GM12865 (cell line): ENCODE data around the gene TMUB1.
A peak's percentile ranks its signal among the peaks of the same experiment; 100 is the strongest.

Source experiments
- DNase-seq: peaks from one replicate; pipeline ENCODE4 v3.0.0; 2010; ENCODE audit warnings: low read depth
- H3K4me3 ChIP-seq: 2 replicates; pipeline ENCODE4 v1.5.1; 2011; ENCODE audit warnings: mild to moderate bottlenecking, low read depth, low read length, control low read depth
- CTCF ChIP-seq: IDR thresholded peaks from 2 replicates; pipeline ENCODE4 v1.5.1; 2011; ENCODE audit warnings: low read length, control low read depth, low read depth, inconsistent platforms; ENCODE audit not compliant: insufficient read depth; ENCODE audit errors: missing control alignments

The TMUB1 gene

DNA sequence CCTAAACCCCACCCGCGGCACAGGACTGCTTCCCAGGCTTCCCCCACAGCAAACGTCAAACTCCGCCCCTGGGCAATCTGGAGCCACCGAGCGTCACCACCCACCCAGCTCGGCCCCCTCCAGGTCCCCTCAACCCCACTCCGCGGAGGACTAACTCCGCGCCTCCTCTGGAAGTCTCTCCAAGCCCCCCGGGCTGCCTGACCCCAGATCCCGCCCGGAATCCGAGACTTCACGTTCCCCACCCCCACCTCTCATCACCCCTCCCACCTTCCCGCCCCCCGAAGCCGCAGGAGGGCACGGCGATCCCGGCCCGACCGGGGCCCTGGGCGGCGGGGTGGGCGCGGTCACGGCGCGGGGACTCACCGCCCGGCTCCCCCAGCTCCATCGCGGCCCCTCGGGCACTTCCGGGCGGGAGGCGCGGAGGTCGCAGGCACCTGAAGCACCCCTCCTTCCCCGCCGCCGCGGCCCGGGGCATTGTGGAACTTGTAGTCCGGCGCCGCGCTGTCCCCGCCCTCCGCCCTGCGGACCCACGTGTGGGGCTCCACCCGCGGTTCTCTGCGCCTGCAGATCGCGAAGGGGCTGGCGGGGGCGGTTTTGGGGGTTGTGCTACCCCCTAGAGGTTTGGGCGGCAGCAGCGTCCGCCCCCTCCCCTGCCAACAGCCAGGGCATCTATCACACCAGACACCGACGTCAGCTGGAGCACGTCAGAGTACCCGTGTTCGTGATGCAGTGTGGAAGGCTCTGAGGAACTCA is at the start of gene TMUB1:
Gene TMUB1 (minus strand): TSS at position 423 of the 753 bp plus-strand sequence. CDS start 930 bp downstream, outside the sequence.
- H3K4me3 ChIP-seq = peak within 1 kb of the TSS; percentile 84
- DNase-seq = peak; percentile 87
- no peak for TF ChIP-seq CTCF

DNA sequence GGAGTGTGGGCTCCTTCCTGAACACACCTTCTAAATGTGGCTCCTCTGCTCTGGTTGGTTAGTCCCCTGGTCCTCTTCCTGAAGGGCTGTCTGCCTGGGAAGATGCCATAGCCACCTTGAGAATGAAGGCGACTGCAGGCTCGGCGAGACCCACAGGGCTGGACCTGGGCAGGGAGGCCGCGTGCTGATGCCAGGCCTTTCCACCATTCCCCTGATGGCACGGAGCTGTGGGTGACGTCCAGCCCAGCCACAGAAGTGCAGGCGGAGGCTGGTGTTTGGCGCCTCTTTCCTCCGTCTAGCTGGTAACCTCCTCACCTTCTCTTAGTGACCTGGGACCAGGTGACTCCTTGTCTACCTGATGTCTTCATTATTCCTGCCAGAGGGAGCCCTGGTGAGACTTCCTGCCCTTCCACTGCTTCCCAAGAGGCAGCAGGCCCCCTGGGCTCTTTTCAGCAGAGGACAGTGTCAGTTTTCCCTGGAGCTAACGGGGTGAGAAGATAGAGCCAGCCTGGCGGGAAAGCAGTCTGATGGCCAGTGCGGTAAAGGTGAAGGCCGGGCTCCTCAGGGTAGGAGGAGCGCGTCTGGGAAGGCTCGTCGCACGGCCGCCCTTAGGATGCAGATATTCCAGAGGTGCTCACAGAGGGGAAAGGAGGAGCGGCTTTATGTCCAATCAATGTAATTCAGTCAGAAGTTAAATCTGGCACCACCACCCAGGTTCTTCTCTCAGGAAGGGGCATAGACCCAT is 49.3 kb upstream of the TMUB1 start:
- no peak for DNase-seq
- no peak overlapping the region for H3K4me3 ChIP-seq
- no peak for TF ChIP-seq CTCF

- DNase-seq = no peak
- no peak overlapping the region for H3K4me3 ChIP-seq
- no peak for TF ChIP-seq CTCF
Measured at GRCh38 chr7:151131592-151132293, 48.5 kb upstream of the TMUB1 start.

DNA sequence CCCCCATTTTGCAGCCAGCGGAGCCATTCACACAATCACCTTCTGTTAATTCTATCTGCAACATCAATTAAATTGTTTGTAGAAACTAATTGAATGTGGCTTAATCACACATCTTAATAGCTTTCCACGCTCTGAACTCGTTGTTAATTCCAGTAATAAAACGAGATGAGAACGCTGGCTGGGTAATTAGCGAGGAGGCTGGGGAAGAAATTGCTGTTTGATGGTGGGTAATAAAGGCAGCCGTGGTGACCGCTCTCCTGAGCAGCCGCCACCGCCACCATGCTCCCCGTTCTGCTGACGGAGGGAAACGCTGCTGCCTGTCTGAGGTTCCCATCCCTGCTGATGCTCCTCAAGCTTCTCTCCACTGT is 47.9 kb upstream of the TMUB1 start:
- TF ChIP-seq CTCF = no peak
- no peak for DNase-seq
- H3K4me3 ChIP-seq = no peak overlapping the region

GRCh38 chr7:151130741-151131157 is 47.5 kb upstream of the TMUB1 start:
- no peak overlapping the region for H3K4me3 ChIP-seq
- DNase-seq = no peak
- no peak for TF ChIP-seq CTCF

DNA sequence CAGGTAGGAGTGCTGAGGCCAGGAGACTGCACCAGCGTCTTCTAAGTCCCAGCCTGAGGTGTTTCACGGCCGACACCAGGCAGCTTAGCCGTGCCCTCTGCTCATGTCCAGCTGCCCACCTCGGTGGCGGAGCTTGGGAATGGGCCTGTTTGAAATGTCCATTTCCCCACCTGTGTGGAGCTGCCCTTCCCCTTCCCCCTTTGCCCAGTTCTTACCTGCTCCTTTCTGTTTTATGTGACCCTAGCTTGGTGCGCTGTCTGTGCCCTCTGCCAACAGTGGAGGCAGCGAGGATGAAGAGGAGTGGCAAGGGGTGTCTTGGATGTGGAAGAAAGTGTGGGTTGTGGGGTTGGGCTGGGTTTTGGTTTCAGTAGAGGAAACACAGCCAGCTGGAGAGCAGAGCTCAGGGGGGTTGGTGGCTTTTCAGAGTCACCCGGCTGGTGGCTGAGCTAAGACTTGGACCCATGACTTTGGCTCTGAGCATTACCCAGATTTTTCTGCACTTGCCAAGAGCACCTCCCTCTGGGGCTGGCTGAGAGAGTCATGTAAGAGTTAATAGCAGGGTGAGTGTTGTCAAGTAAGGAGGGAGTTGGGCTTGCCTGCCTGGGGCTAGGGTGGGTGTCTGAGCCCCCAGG is 46.8 kb upstream of the TMUB1 start:
- H3K4me3 ChIP-seq = no peak overlapping the region
- no peak for DNase-seq
- no peak for TF ChIP-seq CTCF
